ENCODE results near the gene MTA3.

DNA sequence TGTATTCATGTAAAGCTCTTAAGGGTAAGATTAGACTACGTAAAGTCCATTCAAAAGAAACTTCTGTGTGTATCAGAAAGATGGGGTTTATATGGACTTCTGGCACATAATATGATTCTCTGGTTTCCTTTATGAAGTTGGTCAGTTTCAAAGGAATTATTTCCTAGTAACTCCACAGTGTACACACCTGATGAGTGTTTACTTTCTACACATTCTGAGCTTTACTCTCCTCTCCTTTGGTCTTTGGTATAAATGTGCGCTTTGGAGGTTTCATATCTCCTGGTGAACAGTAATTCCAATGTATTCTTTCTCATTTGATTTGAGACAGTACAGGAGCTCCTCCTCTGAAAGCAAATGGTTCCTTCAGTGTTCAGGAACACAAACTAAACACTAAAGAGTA lies 107.4 kb downstream of the MTA3 start:
- TF ChIP-seq, protein P1, sequence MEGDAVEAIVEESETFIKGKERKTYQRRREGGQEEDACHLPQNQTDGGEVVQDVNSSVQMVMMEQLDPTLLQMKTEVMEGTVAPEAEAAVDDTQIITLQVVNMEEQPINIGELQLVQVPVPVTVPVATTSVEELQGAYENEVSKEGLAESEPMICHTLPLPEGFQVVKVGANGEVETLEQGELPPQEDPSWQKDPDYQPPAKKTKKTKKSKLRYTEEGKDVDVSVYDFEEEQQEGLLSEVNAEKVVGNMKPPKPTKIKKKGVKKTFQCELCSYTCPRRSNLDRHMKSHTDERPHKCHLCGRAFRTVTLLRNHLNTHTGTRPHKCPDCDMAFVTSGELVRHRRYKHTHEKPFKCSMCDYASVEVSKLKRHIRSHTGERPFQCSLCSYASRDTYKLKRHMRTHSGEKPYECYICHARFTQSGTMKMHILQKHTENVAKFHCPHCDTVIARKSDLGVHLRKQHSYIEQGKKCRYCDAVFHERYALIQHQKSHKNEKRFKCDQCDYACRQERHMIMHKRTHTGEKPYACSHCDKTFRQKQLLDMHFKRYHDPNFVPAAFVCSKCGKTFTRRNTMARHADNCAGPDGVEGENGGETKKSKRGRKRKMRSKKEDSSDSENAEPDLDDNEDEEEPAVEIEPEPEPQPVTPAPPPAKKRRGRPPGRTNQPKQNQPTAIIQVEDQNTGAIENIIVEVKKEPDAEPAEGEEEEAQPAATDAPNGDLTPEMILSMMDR (IDR thresholded peaks at IDR 0.05; ENCODE audit: low read depth, low read length, poor library complexity, severe bottlenecking) = no peak
- no peak for TF ChIP-seq EZH2phosphoT487 (IDR thresholded peaks at IDR 0.05; ENCODE audit: borderline replicate concordance, low read length)

Data from DOHH2 (cell line).